Effector CD8-positive, alpha-beta T cell (primary cell): ENCODE results near the gene ANXA6.
"Not testable (repeated sequence)": the region's sequence is repeated elsewhere in the genome, so short reads cannot be mapped to it uniquely, and the experiment has no call there.

Experiments
- DNase-seq: peaks from one replicate; lab custom pipeline; 2025; lab: John Stamatoyannopoulos, UW
- total RNA-seq, 4 experiments: gene quantifications; one replicate each; lab custom pipeline; 2026; lab: John Stamatoyannopoulos, UW

The ANXA6 gene
- 365 to 548 (median 415) reads per million in 4 experiments for total RNA-seq

DNA sequence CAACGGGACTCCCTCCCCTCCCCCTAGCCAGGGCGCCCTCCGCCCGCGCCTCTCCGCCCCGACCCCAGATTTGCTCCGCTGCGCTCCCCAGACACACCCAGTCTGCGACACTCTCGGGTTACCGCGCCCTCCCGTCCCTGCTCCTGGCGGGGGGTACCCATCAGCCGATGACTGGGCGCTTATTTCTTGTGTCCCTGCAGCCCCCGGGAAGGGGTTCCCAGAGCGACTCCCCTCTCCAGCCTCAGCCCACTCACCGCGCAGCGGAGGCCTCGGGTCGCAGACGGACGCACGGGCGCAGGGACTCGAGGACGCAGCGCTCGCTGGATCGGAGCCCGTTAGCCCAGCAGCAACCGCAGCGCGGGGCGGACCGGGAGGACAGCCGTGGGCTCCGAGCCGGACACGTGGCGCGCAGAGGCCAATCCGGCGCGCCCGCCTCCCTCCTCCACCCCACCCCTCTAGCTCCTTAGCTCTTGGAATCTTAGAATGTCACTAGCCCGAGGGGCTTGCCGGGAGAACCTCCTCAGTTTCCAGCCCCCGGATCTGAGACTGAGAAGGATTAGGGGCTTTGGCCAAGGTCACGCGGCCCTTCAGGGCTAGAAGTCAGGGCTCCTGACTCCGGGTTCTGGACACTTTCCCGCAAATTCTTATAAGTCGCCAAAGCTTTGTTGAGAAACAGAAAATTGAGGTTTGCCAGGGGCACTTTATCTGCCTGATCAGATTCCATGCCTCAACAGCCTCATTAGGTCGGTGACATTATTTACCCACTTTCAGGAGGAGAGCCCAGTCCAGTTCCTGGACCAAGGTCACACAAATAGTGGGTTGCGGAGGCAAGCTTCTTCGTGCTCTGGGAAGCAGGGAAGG, at the start of gene ANXA6:
Gene ANXA6 (minus strand): TSS at position 354 of the 861 bp plus-strand sequence. CDS start 9,878 bp downstream, outside the sequence.
- peak; percentile 50 for DNase-seq

DNA sequence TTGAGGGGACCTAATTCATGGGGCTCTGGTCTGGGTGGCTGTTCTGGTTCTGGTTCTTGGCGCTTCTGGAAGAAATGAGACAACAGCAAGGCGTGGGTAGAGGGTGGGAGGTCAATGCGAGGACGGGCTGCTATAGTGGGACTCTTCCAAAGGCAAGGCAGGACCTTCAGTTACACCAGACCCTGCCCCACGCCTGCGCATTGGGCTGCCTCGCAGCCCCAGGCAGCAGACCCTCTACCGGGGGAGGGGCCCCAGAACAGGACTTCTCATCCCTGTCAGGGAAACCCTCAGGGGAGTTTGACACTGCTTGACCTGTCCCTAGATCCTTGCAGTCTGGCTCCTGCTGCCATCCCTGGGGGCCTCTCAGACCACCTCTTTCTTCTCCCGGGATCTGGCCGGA, 47.8 kb upstream of the ANXA6 start:
- no peak for DNase-seq

DNA sequence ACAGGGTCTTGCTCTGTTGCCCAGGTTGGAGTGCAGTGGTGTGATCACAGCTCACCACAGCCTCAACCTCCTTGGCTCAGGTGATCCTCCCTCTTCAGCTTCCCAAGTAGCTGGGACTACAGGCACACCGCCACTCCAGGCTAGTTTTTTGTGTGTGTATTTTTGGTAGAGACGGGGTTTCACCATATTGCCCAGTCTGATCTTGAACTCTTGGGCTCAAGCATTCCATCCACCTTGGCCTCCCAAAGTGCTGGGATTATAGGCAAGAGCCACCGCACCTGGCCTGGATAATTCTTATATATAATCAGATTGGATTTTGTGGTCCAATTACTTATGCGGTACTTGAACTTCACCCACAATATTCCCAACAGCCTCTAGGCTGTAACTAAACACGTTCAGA, 46.5 kb upstream of the ANXA6 start:
- no peak for DNase-seq

DNA sequence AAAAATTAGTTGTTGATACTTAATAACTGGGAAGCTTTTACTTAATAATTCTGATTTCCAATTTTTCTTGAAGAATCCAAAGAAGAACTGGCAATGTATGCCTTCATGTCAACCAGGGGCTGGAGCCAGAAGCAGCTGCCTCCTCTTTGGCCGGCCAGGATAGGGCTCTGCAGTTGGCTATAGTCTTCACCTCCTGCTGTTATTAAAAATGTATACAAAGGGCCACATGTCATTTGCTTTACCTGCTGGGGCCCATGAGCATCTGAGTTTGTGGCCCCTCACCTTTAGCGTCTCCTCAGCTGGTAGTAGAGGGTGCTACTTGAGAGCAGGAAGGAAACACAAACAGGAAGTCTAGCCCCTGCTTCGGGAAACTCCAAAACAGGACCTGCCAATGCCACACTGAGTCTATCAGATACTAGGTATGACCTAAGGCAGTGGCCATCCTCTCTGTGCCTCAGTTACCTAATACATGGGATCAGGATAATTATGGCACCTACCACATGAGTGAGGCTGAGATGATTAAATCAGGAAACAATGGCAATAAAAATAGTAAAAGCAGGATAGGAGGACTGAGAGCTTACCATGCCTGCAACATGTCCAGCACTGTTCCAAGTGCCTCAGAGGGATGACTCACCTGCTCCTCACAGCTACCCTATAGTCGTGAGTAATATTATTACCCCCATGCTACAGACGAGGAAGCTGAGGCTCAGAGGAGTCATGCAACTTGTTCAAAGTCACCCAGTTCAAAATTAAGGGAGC, 45.0 kb upstream of the ANXA6 start:
- DNase-seq, result no peak

DNA sequence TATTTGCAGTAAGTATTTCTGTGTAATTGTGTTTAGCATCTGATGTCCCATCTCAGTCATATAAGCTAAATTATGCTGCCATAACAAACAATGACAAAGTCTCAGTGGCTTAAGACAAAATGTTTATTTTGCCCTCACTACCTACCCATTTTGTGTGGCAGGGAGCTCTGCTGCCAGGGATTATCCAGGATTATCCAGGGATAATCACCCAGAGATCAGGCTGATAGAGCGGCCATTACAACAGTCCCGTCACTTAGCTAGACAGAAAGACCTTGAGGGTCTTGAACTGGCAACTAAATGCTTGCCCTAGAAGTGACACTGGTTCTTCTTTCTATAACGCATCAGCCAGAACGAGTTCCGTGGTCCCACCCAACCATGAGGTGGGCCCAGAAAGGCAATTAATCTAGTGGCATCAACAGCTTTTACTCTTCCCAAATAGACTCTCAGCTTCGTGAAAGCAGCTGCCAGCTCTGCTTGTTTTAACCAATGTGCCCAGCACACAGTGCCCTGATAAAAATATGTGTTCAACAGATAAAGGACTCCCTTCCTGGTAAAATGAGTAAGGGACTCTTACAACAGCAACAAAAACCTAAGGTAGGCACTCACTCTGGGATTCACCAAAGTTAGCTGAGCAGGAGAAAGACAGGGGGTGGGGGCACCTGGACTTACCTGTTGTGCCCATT, 43.5 kb upstream of the ANXA6 start:
- DNase-seq, result no peak

DNA sequence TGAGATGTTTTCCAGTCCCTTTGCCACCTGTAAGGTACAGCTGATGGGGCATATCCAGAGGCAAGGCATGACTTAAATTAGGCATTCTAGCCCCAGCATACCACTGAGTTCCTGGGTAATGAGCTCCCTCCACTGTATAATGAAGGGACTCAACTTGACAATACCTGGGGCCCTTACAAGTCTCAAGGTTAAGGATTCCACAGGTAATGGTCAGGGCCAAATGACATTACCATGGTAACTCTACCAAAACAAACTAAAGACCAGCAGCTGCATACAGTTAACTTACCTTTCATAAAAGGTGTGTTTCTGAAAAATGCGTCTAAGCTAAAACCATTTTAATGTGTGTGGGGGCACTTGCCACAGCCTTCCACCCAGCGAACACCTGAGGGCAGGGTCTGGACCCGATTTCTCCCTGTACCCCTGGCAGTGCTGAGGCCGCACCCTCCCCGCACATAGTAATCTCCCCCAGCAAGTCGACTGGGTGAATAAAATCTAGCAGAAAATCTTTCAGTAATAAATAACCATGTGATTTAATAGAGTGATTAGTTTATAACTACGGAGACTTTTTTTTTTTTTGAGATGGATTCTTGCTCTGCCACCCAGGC, 42.1 kb upstream of the ANXA6 start:
- DNase-seq, result no peak

DNA sequence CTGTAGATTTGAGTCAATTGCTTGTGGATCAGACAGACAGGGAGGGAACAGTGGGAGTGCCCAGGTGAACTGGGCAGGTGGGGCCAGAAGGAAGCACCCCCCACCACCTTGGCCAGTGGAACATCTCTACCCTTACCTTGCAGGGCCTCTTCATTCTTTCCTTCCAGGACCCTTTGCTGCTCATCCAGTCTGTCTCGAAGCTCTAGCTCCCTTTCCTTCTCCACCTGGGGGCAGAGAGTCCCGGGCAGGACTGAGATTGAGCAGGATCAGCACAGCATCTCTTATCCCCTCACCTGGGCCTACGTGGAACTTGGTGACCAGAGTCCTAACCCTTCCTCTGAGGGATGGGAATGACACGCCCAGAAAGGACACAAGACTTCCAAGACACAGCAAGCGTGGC, 41.3 kb upstream of the ANXA6 start:
- DNase-seq, result no peak

DNA sequence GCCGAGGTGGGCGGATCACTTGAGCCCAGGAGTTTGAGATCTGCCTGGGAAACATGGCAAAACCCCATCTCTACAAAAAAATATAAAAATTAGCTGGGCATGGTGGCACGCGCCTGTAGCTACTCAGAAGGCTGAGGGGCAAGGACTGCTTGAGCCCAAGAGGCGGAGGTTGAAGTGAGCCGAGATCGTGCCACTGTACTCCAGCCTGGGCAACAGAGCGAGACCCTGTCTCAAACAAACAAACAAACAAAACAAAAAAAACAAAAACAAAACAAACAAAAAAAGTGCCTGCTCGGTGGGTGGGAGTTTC, 39.7 kb upstream of the ANXA6 start:
- DNase-seq, result not testable (repeated sequence)

DNA sequence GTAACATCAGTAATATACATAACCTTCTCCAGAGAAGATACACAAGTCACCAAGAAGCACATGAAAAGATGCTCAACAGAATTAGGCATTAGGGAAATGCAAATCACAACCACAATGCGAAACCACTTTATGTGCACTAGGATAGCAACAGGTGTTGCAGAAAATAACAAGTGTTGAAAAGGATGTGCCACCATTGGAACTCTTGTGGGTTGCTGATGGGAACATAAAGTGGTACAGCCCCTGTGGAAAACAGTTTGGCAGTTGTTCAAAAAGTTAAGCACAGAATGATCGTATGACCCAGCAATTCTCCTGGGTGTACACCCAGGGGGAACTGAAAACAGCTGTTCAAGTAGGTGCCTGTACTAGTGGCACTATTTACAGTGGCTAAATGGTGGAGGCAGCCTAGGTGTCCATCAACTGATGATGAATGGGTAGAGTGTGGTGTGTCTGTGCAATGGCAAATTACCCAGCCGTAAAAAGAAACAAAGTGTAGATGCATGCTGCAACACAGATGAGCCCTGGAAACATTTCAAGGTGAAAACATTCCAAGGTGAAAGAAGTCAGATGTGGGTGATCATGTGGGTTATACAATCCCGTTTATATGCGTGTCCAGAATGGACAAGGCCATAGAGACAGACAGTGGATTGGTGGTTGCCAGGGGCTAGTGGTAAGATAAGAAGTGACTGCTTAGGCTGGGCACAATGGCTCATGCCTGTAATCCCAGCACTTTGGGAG, 39.1 kb upstream of the ANXA6 start:
- DNase-seq, result no peak

DNA sequence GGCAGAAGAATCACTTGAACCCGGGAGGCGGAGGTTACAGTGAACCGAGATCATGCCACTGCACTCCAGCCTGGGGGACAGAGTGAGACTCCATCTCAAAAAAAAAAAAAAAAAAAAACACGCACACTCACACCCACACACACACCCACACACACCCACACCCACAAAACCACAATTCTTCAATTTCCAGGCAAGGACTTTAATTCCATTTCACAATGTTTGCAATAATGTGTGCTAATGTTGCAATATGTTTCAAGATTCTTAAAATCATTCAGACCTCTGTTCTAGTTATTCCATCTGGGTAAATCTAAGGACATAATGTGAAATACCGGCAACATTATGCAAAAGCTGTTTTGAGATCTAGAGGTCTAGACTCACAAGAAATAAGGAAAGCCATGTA, 38.0 kb upstream of the ANXA6 start:
- no peak for DNase-seq

DNA sequence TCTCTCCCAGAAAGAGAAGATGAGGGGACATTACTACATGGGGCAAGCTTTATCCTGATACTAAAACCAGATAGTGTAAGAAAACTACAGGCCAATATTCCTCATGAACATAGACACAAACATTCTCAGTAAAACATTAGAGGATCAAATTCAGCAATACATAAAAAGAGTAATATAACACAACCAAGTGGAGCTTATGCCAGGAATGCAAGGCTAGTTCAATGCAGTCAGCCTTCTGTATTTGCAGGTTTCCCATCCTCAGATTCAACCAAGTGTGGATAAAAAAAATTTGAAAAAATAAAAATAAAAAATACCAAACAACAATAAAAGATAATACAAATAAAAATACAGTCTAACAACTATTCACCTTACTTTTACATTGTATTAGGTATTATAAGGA, 35.0 kb upstream of the ANXA6 start:
- DNase-seq, result no peak

DNA sequence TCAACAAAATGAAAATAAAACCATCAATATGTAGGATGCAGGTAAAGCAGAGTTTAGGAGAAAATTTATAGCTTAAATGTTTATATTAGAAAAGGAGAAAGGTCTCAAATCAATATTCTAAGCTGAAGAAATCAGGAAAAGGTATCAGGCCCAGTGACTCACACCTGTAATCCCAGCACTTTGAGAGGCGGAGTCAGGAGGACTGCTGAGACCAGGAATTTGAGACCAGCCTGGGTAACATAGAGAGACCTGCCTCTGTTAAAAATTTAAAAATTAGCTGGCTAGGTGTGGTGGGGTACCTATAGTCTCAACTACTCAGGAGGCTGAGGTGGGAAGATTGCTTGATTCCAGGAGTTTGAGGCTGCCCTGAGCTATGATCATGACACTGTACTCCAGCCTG, 34.1 kb upstream of the ANXA6 start:
- no peak for DNase-seq

DNA sequence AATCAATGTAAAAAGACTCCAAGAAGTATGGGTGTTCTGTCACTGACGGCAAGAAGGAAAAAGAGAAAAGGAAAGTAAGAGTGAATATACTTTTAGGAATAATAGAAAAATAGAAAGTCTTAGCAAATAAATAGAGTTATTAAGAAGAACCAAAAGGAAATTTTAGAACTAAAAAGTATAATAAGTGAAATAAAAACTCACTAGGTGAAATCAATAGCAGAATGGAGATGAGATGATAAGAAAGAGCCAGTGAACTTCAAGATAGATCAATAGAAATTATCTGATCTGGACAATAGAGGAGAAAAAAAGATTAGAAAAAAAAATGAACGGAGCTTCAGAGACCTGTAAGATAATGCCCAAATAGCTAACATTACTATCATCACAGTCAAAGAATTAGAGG, 31.6 kb upstream of the ANXA6 start:
- DNase-seq, result no peak

DNA sequence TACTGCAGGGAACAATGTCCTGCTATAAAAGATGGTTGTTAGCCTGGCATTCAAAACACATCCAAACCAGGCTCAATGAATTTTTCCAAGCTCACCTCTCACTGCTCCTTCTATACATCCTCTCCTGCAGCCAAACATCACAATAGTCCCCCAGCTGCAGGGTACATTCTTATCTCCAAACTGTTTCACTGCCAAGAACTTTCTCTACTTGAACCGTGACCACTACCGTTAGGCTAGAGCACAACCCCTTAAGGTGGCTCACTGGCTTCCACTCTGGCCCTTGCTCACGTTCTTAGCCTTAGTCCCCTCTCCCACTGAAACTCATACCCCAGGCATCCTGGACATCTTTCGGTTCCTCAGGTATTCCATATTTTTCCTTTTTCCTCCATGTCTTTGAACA, 29.0 kb upstream of the ANXA6 start:
- DNase-seq, result no peak

DNA sequence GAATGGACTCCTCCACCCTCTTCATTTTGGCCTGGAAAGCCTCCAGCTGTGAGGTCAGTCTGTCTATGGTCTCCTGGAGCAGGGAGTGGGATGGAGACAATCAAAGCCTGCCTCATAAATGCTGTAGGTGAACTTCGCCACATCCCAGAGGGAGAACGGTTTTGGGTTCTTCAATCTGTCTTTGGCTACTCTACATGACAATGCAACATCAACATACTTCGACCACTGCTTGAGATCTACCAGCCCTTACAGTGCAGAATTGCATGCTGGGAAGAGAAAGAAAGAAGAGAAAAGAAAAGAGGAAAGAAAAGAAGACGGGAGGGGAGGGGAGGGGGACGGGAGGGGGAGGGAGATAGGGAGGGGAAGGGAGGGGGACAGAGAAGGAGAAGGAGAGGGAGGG, 28.5 kb upstream of the ANXA6 start:
- DNase-seq, result no peak

DNA sequence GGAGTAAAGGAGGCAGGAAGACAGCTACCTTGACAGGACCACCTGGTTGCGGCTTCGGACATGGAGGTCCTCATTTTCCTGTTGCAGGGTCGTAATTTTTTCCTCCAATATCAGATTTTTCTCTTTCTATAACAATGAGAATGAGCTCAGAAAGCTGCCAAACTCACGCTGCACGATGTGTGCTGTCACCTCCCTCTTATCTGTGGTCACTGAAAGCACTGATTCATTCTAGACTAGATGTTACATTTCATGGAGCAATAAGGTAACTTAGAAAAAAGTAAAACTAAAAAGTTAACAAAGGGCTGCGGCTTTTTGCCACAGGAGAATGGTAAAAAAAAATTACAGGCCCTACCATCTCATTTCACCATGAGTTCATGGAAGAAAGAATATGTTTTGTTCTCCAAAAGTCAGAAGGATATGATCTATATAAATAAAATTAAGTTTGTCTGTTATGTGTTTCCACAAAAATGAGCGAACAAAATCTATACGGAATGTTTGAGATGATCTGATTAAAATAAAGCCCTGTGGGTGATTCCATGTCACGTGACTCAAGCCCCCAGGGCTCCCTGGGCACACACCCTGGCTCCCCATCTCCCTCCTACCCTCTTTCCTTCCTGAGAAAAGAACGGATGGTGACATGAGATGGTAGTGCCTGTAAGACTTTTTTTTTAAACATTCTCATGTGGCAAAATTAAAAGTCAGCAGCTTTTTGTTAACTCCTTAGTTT, 26.9 kb upstream of the ANXA6 start:
- DNase-seq, result no peak

DNA sequence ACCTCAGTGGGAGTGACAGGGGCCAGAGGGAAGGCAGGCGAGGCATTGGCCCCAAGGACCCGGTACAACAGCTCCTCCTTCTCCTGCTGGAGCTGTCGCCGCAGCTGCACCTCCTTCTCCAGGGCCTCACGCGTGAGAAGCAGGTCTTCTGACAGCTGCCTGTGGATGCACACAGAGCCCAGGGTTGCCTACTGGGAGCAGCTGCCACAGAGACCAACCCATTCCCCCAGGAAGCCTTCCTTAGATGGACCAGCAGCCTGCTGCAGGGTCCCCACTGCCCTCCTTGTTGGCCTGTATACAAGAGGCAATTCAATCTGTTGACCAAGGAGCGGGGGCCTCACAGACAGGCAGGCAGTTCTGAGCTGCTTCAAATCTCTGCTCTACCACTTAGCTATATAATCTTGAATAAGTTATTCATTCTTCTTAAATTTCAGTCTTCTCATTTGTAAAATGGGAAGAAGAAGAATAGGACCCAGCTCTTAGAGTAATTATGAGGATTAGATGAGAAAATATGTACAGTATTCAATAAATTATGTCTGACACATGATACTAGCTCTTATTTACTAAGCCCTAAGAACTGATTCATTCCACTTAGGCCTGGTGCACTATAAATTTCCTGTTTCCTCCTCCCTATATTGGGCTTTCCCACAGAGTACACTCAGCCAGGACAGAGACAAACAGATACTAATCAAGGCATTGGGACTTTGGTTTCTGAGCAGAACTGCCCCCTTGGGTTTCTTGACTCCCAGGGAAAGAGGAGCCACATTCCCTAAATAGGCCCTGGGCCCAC, 26.1 kb upstream of the ANXA6 start:
- no peak for DNase-seq

DNA sequence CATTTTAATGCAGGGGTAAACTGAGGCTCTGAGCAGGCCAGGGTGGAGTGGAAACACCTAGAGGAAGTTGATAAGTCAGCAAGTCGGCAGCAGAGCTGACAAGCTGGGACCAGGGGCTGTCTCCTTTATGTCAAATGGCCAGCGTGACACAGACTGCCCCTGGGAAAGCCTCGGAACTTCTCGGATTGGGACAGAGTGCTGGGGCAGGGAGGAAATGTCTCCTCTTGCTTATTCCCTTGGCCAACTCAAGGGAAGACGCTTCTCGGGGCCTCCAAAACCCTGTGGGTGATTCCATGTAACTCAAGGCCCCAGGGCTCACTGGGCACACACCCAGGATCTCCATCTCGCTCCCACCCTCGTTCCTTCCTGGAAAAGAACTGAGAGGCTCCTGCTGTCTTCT, 25.4 kb upstream of the ANXA6 start:
- no peak for DNase-seq

DNA sequence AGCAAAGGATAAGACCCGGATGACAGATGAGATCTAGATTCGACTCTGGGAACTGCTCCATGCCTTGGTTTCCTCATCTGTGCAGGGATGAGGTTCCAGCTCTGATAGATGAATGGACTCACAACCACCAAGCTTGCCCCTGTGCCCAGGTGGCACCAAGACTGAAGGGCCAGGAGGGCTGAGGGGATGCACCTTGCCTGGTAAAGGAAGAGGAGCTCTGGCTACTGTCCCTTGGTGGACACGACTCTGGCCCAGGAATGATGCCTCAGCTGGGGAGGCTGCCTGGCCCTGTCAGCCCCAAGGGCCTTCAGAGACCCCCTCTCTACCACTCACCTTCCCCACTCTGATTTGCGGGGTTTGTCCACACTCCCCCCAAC, 24.9 kb upstream of the ANXA6 start:
- DNase-seq, result no peak

DNA sequence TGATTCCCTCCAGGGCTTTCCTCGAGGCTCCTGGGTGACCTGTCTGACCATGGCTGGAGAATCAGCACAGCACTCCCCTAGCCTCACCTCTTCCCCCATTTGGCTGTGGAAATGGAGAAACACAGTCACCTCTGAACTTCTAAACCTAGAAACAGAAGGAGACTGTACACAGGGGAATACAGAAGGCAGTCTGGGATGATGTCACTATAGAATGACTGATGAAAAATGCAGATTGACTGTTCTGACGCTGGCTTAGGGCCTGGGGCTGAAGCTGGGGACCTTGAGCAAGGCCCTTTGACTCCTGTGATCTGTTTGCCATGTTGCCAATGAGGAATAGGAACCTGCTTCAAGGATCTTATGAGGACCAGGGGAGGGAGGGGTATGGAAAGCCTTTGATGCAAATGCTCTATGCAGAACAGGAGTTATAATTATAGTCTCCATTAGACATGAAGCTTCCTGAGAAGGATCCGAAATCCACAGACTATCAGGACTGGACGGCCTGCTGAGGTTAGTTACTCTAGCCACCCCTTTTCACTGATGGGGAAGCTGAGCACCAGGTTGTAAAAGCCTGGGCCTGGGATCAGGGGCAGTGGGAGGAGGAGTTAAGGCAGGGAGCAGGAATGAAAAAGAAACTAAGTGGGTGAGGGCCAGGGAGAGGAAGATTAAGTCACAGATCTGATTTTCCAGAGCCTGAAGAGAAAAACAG, 24.4 kb upstream of the ANXA6 start:
- DNase-seq, result no peak
